ENCODE results near the gene BEGAIN. TPM values are rescaled to one million over a fixed set of nuclear protein-coding genes. Genes with fewer than 3 reads are reported as not detected.

Gene BEGAIN
- total and polyA plus RNA-seq, 2 donors (not counting 1 experiment from before 2014, with no cell fraction given) = under 0.01 to 0.17 TPM

DNA sequence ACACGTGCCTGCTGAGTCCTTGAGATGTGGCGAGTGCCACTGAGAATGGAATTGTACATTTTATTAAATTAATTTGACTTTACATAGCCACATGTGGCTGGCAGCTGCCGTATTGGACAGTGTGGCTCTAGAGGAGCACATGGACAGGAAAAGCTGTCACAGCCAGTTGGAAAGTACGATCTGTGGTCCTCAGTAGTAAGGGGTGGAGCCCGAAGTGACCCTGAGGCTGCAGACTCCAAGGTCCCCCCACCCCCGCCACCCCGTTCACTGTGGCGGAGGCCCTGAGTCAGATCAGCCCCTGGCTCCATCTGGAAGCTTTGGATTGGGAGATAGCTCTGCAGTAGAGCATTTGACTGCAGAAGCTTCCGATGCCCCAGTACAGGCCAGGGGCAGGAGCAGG, 25.8 kb upstream of the BEGAIN start:
- Histone ChIP-seq H3K4me2 (ENCODE audit: extremely low read depth, insufficient read depth, low read length) (no peak overlapping the region), H3K9ac (ENCODE audit: insufficient read depth, low read length) (no peak overlapping the region), H4K20me1 (ENCODE audit: control insufficient read depth, extremely low read depth, insufficient read depth, low read length) (no peaks in the 10 kb centered on the region), H3K4me3 (replicated peaks in 1 of 4; ENCODE audit: control extremely low read depth in 1 of 4, insufficient read depth in 1 of 4, low read depth in 3 of 4, low read length in 4 of 4) (no peak overlapping the region), H3K9me3 (ENCODE audit: control insufficient read depth, insufficient read depth, low read depth, low read length) (no peaks in the 10 kb centered on the region), H3K27ac (ENCODE audit: insufficient read depth, low read length) (no peak overlapping the region), H3K79me2 (ENCODE audit: control insufficient read depth, insufficient read depth, low read length) (no peaks in the 10 kb centered on the region), H2AFZ (ENCODE audit: low read length) (no peak overlapping the region), H3K27me3 (ENCODE audit: control insufficient read depth, insufficient read depth, low read length) (peaks cover 2% of the 10 kb centered on the region), H3K4me1 (ENCODE audit: control insufficient read depth, extremely low read depth, insufficient read depth, low read length) (no peaks in the 10 kb centered on the region), H3K36me3 (ENCODE audit: control insufficient read depth, insufficient read depth, low read length) (no peaks in the 10 kb centered on the region)
- DNase-seq (ENCODE audit: low read depth in 2 of 2) = no peak
- no peak for TF ChIP-seq EZH2 (IDR thresholded peaks at IDR 0.05; ENCODE audit: low read length, missing control alignments)
- TF ChIP-seq, protein P1, sequence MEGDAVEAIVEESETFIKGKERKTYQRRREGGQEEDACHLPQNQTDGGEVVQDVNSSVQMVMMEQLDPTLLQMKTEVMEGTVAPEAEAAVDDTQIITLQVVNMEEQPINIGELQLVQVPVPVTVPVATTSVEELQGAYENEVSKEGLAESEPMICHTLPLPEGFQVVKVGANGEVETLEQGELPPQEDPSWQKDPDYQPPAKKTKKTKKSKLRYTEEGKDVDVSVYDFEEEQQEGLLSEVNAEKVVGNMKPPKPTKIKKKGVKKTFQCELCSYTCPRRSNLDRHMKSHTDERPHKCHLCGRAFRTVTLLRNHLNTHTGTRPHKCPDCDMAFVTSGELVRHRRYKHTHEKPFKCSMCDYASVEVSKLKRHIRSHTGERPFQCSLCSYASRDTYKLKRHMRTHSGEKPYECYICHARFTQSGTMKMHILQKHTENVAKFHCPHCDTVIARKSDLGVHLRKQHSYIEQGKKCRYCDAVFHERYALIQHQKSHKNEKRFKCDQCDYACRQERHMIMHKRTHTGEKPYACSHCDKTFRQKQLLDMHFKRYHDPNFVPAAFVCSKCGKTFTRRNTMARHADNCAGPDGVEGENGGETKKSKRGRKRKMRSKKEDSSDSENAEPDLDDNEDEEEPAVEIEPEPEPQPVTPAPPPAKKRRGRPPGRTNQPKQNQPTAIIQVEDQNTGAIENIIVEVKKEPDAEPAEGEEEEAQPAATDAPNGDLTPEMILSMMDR (conservative IDR thresholded peaks at IDR 0.05 in 1 of 2, IDR thresholded peaks at IDR 0.05 in 1 of 2; ENCODE audit: low read depth in 1 of 2, low read length in 2 of 2) = no peak

DNA sequence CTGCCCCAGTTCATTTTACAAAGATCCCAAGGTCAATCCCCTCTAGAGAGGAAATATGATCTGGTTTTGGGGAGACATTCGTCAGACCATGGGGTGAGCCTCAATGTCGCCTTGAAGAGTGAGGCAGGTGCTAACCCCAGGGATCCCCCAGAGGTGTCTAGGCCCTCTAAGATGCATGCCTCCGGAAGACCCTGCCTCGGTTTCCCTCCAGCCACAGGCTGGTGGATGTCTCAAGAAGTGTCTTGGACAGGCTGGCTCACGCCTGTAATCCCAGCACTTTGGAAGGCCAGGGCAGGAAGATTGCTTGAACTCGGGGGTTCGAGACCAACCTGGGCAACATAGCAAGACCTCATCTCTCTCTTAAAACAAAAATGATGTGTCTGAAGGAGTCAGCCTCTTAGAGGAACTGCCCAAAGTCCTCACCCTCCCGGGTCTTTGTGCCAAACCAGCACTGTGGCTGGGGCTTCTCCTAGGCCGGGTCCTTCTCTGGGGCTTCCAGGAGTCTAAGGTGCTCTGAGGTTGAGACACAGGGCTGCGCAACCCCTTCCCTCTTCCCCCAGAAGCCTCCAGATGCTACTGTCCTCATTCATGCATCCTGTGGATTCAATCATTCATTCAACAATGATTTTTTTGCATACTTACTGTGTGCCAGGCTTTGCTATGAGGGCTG, 24.7 kb upstream of the BEGAIN start:
- DNase-seq (ENCODE audit: low read depth in 2 of 2) = no peak
- Histone ChIP-seq H3K36me3 (ENCODE audit: control insufficient read depth, insufficient read depth, low read length) (no peaks in the 10 kb centered on the region), H4K20me1 (ENCODE audit: control insufficient read depth, extremely low read depth, insufficient read depth, low read length) (no peaks in the 10 kb centered on the region), H3K79me2 (ENCODE audit: control insufficient read depth, insufficient read depth, low read length) (no peaks in the 10 kb centered on the region), H3K27ac (ENCODE audit: insufficient read depth, low read length) (no peak overlapping the region), H2AFZ (ENCODE audit: low read length) (no peak overlapping the region), H3K9ac (ENCODE audit: insufficient read depth, low read length) (no peak overlapping the region), H3K4me2 (ENCODE audit: extremely low read depth, insufficient read depth, low read length) (no peak overlapping the region), H3K4me1 (ENCODE audit: control insufficient read depth, extremely low read depth, insufficient read depth, low read length) (no peaks in the 10 kb centered on the region), H3K4me3 (replicated peaks in 1 of 4; ENCODE audit: control extremely low read depth in 1 of 4, insufficient read depth in 1 of 4, low read depth in 3 of 4, low read length in 4 of 4) (no peak overlapping the region), H3K9me3 (ENCODE audit: control insufficient read depth, insufficient read depth, low read depth, low read length) (no peaks in the 10 kb centered on the region), H3K27me3 (ENCODE audit: control insufficient read depth, insufficient read depth, low read length) (peaks cover under 1% of the 10 kb centered on the region)
- no peak for TF ChIP-seq EZH2 (IDR thresholded peaks at IDR 0.05; ENCODE audit: low read length, missing control alignments)
- TF ChIP-seq, protein P1 (conservative IDR thresholded peaks at IDR 0.05 in 1 of 2, IDR thresholded peaks at IDR 0.05 in 1 of 2; ENCODE audit: low read depth in 1 of 2, low read length in 2 of 2) = no peak

DNA sequence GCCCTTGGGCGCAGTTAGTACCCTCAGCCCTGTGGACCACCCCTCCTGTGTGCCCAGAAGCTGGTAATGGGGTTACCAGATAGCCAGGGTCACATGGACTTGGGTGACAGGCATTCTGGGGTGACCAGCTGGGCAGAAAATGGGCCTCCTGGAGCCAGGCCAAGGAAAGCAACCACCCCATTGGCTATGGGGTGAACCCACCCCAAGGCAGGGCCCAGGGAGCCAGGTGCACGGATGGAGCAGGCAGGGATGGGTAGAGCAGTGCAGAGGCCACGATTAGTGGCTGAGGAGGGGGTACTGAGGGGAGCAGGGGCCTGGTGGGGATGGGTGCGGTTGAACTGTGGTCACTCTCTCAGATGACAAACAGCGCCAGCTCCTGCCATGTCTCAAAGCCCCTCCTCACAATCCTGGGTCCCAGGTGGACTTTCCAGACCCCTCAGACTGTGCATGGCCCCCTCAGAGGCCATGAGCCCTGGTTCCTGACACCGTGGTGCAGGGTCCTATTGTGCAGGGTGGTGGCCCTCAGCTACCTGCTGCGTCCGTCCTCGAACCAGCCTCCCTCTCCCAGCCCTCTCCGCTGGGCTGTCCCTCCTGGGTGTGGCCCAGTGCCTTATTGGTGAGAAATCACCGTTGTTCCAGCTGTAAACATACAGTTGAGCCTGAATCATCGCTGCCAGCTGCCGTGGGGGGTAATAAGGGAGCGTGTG, 23.4 kb upstream of the BEGAIN start:
- no peak overlapping the region for H3K4me3 ChIP-seq (replicated peaks in 1 of 4; ENCODE audit: control extremely low read depth in 1 of 4, insufficient read depth in 1 of 4, low read depth in 3 of 4, low read length in 4 of 4)
- no peak overlapping the region for H3K4me2 ChIP-seq (ENCODE audit: extremely low read depth, insufficient read depth, low read length)
- H3K9me3 ChIP-seq (ENCODE audit: control insufficient read depth, insufficient read depth, low read depth, low read length) = no peaks in the 10 kb centered on the region
- no peak overlapping the region for H2AFZ ChIP-seq (ENCODE audit: low read length)
- H3K27me3 ChIP-seq (ENCODE audit: control insufficient read depth, insufficient read depth, low read length) = no peaks in the 10 kb centered on the region
- H4K20me1 ChIP-seq (ENCODE audit: control insufficient read depth, extremely low read depth, insufficient read depth, low read length) = no peaks in the 10 kb centered on the region
- TF ChIP-seq, protein P1 (conservative IDR thresholded peaks at IDR 0.05 in 1 of 2, IDR thresholded peaks at IDR 0.05 in 1 of 2; ENCODE audit: low read depth in 1 of 2, low read length in 2 of 2) = no peak
- no peak for TF ChIP-seq EZH2 (IDR thresholded peaks at IDR 0.05; ENCODE audit: low read length, missing control alignments)
- no peaks in the 10 kb centered on the region for H3K79me2 ChIP-seq (ENCODE audit: control insufficient read depth, insufficient read depth, low read length)
- H3K9ac ChIP-seq (ENCODE audit: insufficient read depth, low read length) = no peak overlapping the region
- no peak overlapping the region for H3K27ac ChIP-seq (ENCODE audit: insufficient read depth, low read length)
- H3K4me1 ChIP-seq (ENCODE audit: control insufficient read depth, extremely low read depth, insufficient read depth, low read length) = no peaks in the 10 kb centered on the region
- H3K36me3 ChIP-seq (ENCODE audit: control insufficient read depth, insufficient read depth, low read length) = no peaks in the 10 kb centered on the region
- peak in 1 of 2 donors; percentile 25 for DNase-seq (ENCODE audit: low read depth in 2 of 2)
